Calu3 (cell line): Measurements from ENCODE around the gene ADH6. TPM values are rescaled to one million over a fixed set of nuclear protein-coding genes. Genes with fewer than 3 reads are reported as not detected.

Experiments used
- BruUV-seq: library from RNA; stranded (reverse); fragments of 400-500 nt; replicated peaks from 2 replicates; lab custom pipeline; 2021; lab: Mats Ljungman, UMichigan
- CTCF ChIA-PET: fragments of 300-600 bp; sonication (Branson Sonifier 250); formaldehyde crosslinking; loops from one replicate; lab custom pipeline; 2022; ENCODE audit warnings: antibody characterized with exemption; lab: Charles Lee
- DNase-seq: peaks from one replicate; pipeline ENCODE4 v3.0.0; 2022
- H3K27ac Mint-ChIP-seq: one replicate; pipeline ENCODE4 v1.8.0; 2022; ENCODE audit warnings: mixed read lengths; ENCODE audit not compliant: unreplicated experiment
- H3K27me3 Mint-ChIP-seq: one replicate; pipeline ENCODE4 v1.8.0; 2022; ENCODE audit warnings: mixed read lengths; ENCODE audit not compliant: unreplicated experiment
- H3K36me3 Mint-ChIP-seq: one replicate; pipeline ENCODE4 v1.8.0; 2022; ENCODE audit warnings: mild to moderate bottlenecking, moderate library complexity, mixed read lengths; ENCODE audit not compliant: insufficient read depth, unreplicated experiment
- H3K4me1 Mint-ChIP-seq: one replicate; pipeline ENCODE4 v1.8.0; 2022; ENCODE audit warnings: mild to moderate bottlenecking, low read depth, mixed read lengths; ENCODE audit not compliant: unreplicated experiment
- H3K4me3 Mint-ChIP-seq: one replicate; pipeline ENCODE4 v1.8.0; 2022; ENCODE audit warnings: mild to moderate bottlenecking, low read depth, moderate library complexity, mixed read lengths; ENCODE audit not compliant: unreplicated experiment
- H3K9me3 Mint-ChIP-seq: one replicate; pipeline ENCODE4 v1.8.0; 2022; ENCODE audit warnings: low read depth, mixed read lengths; ENCODE audit not compliant: unreplicated experiment
- CTCF ChIP-seq: fragments of 200-600 bp; IDR thresholded peaks from one replicate; pipeline ENCODE4 v1.8.0; 2022; ENCODE audit warnings: antibody characterized with exemption; ENCODE audit not compliant: unreplicated experiment
- intact Hi-C: fragments of 100-400 bp; cut with micrococcal nuclease; formaldehyde crosslinking; loops from one replicate; pipeline ENCODE4 v1.10.0; 2022; ENCODE audit not compliant: unreplicated experiment
- total RNA-seq: library from RNA; stranded (reverse); gene quantifications from 2 replicates; pipeline ENCODE4 v1.2.3, GENCODE V29; 2022

Gene ADH6
- total RNA-seq, 1 experiment from 2014 or later, result 1.6 TPM

- H3K4me3 Mint-ChIP-seq, result no peak overlapping the region
- H3K27ac Mint-ChIP-seq, result no peak overlapping the region
- H3K4me1 Mint-ChIP-seq, result peaks cover 15% of the 10 kb centered on the region
- TF ChIP-seq CTCF, result no peak
- peaks cover 3% of the 10 kb centered on the region for H3K9me3 Mint-ChIP-seq
- DNase-seq, result no peak
- CTCF ChIA-PET, result no interaction called here
- intact Hi-C loops, result no loop called here
- no peaks in the 10 kb centered on the region for H3K36me3 Mint-ChIP-seq
- no TSS peak for BruUV-seq
- no peaks in the 10 kb centered on the region for H3K27me3 Mint-ChIP-seq
Measured at GRCh38 chr4:99161373-99162099, 57.5 kb downstream of the ADH6 start.

- no peaks in the 10 kb centered on the region for H3K36me3 Mint-ChIP-seq
- CTCF ChIA-PET, result interaction anchor here (0.6 kb wide), 1 partner anchor 1663 kb away, joined by 3 read pairs; no protein-coding TSS in a partner anchor
- no peak for DNase-seq
- H3K9me3 Mint-ChIP-seq, result peaks cover 3% of the 10 kb centered on the region
- no peak for TF ChIP-seq CTCF
- BruUV-seq, result no TSS peak
- H3K4me3 Mint-ChIP-seq, result no peak overlapping the region
- intact Hi-C loops, result no loop called here
- H3K27me3 Mint-ChIP-seq, result no peaks in the 10 kb centered on the region
- H3K4me1 Mint-ChIP-seq, result peaks cover 18% of the 10 kb centered on the region
- H3K27ac Mint-ChIP-seq, result no peak overlapping the region
Measured at GRCh38 chr4:99159699-99160098, 59.3 kb downstream of the ADH6 start.

- H3K4me3 Mint-ChIP-seq, result no peak overlapping the region
- no peaks in the 10 kb centered on the region for H3K36me3 Mint-ChIP-seq
- H3K27me3 Mint-ChIP-seq, result no peaks in the 10 kb centered on the region
- intact Hi-C loops, result no loop called here
- H3K4me1 Mint-ChIP-seq, result peaks cover 18% of the 10 kb centered on the region
- CTCF ChIA-PET, result interaction anchor here (0.8 to 1.1 kb wide), 2 partner anchors 9 to 727 kb away, joined by 3 read pairs; no protein-coding TSS in a partner anchor
- H3K9me3 Mint-ChIP-seq, result no peaks in the 10 kb centered on the region
- no TSS peak for BruUV-seq
- DNase-seq, result no peak
- TF ChIP-seq CTCF, result no peak
- H3K27ac Mint-ChIP-seq, result no peak overlapping the region
Measured at GRCh38 chr4:99157478-99157935, 61.5 kb downstream of the ADH6 start.

GRCh38 chr4:99156992-99157391 lies 62.1 kb downstream of the ADH6 start:
- intact Hi-C loops, result no loop called here
- H3K36me3 Mint-ChIP-seq, result no peaks in the 10 kb centered on the region
- H3K9me3 Mint-ChIP-seq, result no peaks in the 10 kb centered on the region
- no peak overlapping the region for H3K27ac Mint-ChIP-seq
- CTCF ChIA-PET, result interaction anchor here (0.7 to 1.1 kb wide), 3 partner anchors 9 to 728 kb away, joined by 3 read pairs; no protein-coding TSS in a partner anchor
- no peak overlapping the region for H3K4me3 Mint-ChIP-seq
- no peak for DNase-seq
- no peaks in the 10 kb centered on the region for H3K27me3 Mint-ChIP-seq
- TF ChIP-seq CTCF, result no peak
- BruUV-seq, result no TSS peak
- peaks cover 18% of the 10 kb centered on the region for H3K4me1 Mint-ChIP-seq
